IMR-90 (cell line): Measurements from ENCODE around the gene ADD2.

Source experiments
- BHLHE40 ChIP-seq: fragments of 150-350 bp; IDR thresholded peaks from 2 replicates; pipeline ENCODE4 v1.6.1; 2016; ENCODE audit warnings: mild to moderate bottlenecking, low read depth, low read length
- FOS ChIP-seq: fragments of 150-350 bp; IDR thresholded peaks from 2 replicates; pipeline ENCODE4 v1.6.1; 2016; ENCODE audit warnings: low read depth, low read length
- MAFK ChIP-seq: IDR thresholded peaks from 2 replicates; pipeline ENCODE4 v1.6.1; 2012; ENCODE audit warnings: low read depth, low read length, improper control_type of control experiment
- POLR2A ChIP-seq: IDR thresholded peaks from 2 replicates; pipeline ENCODE4 v1.6.1; 2012; ENCODE audit warnings: mild to moderate bottlenecking, low read depth, low read length
- RCOR1 ChIP-seq: IDR thresholded peaks from 2 replicates; pipeline ENCODE4 v1.6.1; 2012; ENCODE audit warnings: mild to moderate bottlenecking, low read length, improper control_type of control experiment; ENCODE audit not compliant: insufficient replicate concordance
- SMC3 ChIP-seq: fragments of 150-350 bp; IDR thresholded peaks from 2 replicates; pipeline ENCODE4 v1.6.1; 2016; ENCODE audit warnings: low read depth, mild to moderate bottlenecking, antibody characterized with exemption, low read length, moderate library complexity
- TF ChIP-seq, protein P1 (sequence below): conservative IDR thresholded peaks from 2 replicates; pipeline ENCODE4 v1.5.1; 2012; ENCODE audit warnings: mild to moderate bottlenecking, low read depth, low read length, improper control_type of control experiment
- TF ChIP-seq, protein P2 (sequence below): fragments of 150-350 bp; IDR thresholded peaks from 2 replicates; pipeline ENCODE4 v1.6.1; 2016; ENCODE audit warnings: low read depth, mild to moderate bottlenecking, low read length, moderate library complexity, borderline replicate concordance

DNA sequence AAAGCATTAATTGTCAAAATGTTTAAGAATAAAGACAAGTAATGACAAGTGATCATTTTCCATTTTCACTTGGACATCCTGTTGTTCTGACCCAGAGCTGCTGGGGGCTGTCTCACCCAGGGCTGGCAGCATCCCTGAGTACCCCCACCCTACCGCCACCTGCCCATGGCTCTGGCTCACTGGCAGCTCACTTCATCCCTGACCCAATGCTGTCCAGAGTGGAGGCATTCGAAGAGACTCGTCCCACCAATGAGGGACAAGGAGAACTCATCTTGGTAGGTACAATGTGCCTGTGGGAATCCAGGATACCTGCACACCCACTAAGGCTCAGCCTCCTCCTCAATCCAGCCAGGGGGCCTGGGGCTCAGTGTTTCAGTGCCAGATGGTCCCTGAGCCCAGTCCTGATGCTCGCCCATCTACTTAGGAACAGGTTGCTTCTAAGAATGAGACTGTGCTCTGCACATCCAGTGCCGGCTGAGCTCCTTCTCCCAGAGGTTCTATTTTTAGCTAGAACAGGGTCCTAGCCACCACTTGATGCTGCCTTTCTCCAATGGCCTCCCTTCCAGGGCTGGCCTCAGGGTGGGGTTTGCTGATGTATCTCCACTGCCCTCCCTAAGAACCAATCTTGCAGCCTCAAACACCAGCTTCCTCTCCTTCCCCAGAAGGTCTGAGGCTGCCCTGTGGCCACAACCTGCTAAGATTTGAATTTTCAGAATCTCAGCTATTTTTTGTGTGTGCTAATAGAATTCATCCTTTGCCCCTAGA is 53.7 kb downstream of the ADD2 start:
- TF ChIP-seq, protein P1, sequence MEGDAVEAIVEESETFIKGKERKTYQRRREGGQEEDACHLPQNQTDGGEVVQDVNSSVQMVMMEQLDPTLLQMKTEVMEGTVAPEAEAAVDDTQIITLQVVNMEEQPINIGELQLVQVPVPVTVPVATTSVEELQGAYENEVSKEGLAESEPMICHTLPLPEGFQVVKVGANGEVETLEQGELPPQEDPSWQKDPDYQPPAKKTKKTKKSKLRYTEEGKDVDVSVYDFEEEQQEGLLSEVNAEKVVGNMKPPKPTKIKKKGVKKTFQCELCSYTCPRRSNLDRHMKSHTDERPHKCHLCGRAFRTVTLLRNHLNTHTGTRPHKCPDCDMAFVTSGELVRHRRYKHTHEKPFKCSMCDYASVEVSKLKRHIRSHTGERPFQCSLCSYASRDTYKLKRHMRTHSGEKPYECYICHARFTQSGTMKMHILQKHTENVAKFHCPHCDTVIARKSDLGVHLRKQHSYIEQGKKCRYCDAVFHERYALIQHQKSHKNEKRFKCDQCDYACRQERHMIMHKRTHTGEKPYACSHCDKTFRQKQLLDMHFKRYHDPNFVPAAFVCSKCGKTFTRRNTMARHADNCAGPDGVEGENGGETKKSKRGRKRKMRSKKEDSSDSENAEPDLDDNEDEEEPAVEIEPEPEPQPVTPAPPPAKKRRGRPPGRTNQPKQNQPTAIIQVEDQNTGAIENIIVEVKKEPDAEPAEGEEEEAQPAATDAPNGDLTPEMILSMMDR: no peak
- TF ChIP-seq RCOR1 (no peak), FOS (no peak), POLR2A (no peak), BHLHE40 (no peak), MAFK (no peak), SMC3 (no peak)
- TF ChIP-seq, protein P2, sequence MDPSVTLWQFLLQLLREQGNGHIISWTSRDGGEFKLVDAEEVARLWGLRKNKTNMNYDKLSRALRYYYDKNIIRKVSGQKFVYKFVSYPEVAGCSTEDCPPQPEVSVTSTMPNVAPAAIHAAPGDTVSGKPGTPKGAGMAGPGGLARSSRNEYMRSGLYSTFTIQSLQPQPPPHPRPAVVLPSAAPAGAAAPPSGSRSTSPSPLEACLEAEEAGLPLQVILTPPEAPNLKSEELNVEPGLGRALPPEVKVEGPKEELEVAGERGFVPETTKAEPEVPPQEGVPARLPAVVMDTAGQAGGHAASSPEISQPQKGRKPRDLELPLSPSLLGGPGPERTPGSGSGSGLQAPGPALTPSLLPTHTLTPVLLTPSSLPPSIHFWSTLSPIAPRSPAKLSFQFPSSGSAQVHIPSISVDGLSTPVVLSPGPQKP: no peak
